GM12878 (cell line): Measurements from ENCODE around the gene ADAP1. TPM values are rescaled to one million over a fixed set of nuclear protein-coding genes. Genes with fewer than 3 reads are reported as not detected.

Experiments
- ATAC-seq: fragments of 200-7000 bp; cut with Tn5 transposase; 3 replicates; pipeline ENCODE4 v1.9.1; 2020; ENCODE audit warnings: mild to moderate bottlenecking, moderate library complexity
- BruUV-seq: library from RNA; stranded (reverse); fragments of 400-500 nt; replicated peaks from 2 replicates; lab custom pipeline; 2021; lab: Mats Ljungman, UMichigan
- CTCF ChIA-PET: fragments of 300-600 bp; sonication (Branson Sonifier 250); formaldehyde crosslinking; extraction: SDS; loops from one replicate; lab custom pipeline; 2021; ENCODE audit warnings: inconsistent platforms; lab: Yijun Ruan, JAX
- POLR2A ChIA-PET: fragments of 350-600 bp; formaldehyde crosslinking; extraction: SDS; loops from one replicate; lab custom pipeline; 2021; ENCODE audit warnings: inconsistent platforms; lab: Charles Lee
- RAD21 ChIA-PET: fragments of 300-600 bp; sonication (Branson Sonifier 250); formaldehyde crosslinking; loops from one replicate; lab custom pipeline; 2023; ENCODE audit warnings: antibody characterized with exemption; ENCODE audit not compliant: unreplicated experiment; lab: Charles Lee
- SMC1A ChIA-PET: fragments of 300-600 bp; sonication (Branson Sonifier 250); formaldehyde crosslinking; loops from one replicate; lab custom pipeline; 2023; ENCODE audit not compliant: unreplicated experiment, uncharacterized antibody; lab: Charles Lee
- DNase-seq: peaks from one replicate; pipeline ENCODE4 v3.0.0-alpha.2; 2011; ENCODE audit warnings: low read depth, low spot score
- FAIRE-seq: peaks from 3 replicates; lab custom pipeline; 2011; peaks lifted over from hg19 to GRCh38; lab: Jason Lieb, UNC
- H2AFZ ChIP-seq: 2 replicates; pipeline ENCODE4 v1.6.0; 2011; ENCODE audit warnings: low read depth, low read length, control low read depth; ENCODE audit not compliant: control insufficient read depth
- H3K27ac ChIP-seq: 2 replicates; pipeline ENCODE4 v1.5.1; 2011; ENCODE audit warnings: control low read depth; ENCODE audit not compliant: control insufficient read depth, insufficient read depth
- H3K27me3 ChIP-seq, 2 experiments: replicated peaks in 1 of 2; 2 replicates each; pipeline versions ENCODE4 v1.6.0 to v1.6.1; 2011; ENCODE audit warnings: low read length in 1 of 2; ENCODE audit not compliant: control insufficient read depth in 2 of 2, insufficient read depth in 2 of 2
- H3K36me3 ChIP-seq, 2 experiments: 2 replicates each; pipeline ENCODE4 v1.5.1; 2011; ENCODE audit warnings: low read length in 1 of 2; ENCODE audit not compliant: control insufficient read depth in 2 of 2, insufficient read depth in 2 of 2
- H3K4me1 ChIP-seq: 2 replicates; pipeline ENCODE4 v1.6.1; 2011; ENCODE audit warnings: mild to moderate bottlenecking, low read length, moderate library complexity, mixed read lengths; ENCODE audit not compliant: control insufficient read depth, insufficient read depth
- H3K4me2 ChIP-seq: 2 replicates; pipeline ENCODE4 v1.6.0; 2011; ENCODE audit warnings: control low read depth; ENCODE audit not compliant: control insufficient read depth, insufficient read depth
- H3K4me3 ChIP-seq: fragments of 200-600 bp; sonication (generic); 2 replicates; pipeline ENCODE4 v1.5.1; 2016
- H3K79me2 ChIP-seq: 2 replicates; pipeline ENCODE4 v1.6.0; 2011; ENCODE audit warnings: low read length; ENCODE audit not compliant: control insufficient read depth, insufficient read depth
- H3K9ac ChIP-seq: 2 replicates; pipeline ENCODE4 v1.8.0; 2011; ENCODE audit warnings: low read length, control low read depth, mixed read lengths; ENCODE audit not compliant: control insufficient read depth, insufficient read depth
- H3K9me3 ChIP-seq: replicated peaks from 3 replicates; pipeline ENCODE4 v1.5.1; 2011; ENCODE audit warnings: mild to moderate bottlenecking, low read length; ENCODE audit not compliant: control insufficient read depth, insufficient read depth
- H4K20me1 ChIP-seq: 2 replicates; pipeline ENCODE4 v1.6.0; 2011; ENCODE audit not compliant: control insufficient read depth, insufficient read depth
- CREB1 ChIP-seq: IDR thresholded peaks from 2 replicates; pipeline ENCODE4 v1.6.1; 2012; ENCODE audit warnings: low read depth, mild to moderate bottlenecking, inconsistent platforms
- E4F1 ChIP-seq: fragments of 450-650 bp; IDR thresholded peaks from 2 replicates; pipeline ENCODE4 v1.6.1; 2018; ENCODE audit warnings: borderline replicate concordance, mild to moderate bottlenecking; ENCODE audit not compliant: partially characterized antibody
- IRF5 ChIP-seq: fragments of 450-650 bp; IDR thresholded peaks from 2 replicates; pipeline ENCODE4 v1.6.1; 2017; ENCODE audit warnings: borderline replicate concordance
- POU2F2 ChIP-seq: IDR thresholded peaks from 3 replicates; pipeline ENCODE4 v1.6.1; 2011; ENCODE audit warnings: low read depth, mild to moderate bottlenecking, low read length, borderline replicate concordance
- PRDM15 ChIP-seq: fragments of 450-650 bp; formaldehyde crosslinking; IDR thresholded peaks from 2 replicates; pipeline ENCODE4 v1.4.0; 2020; ENCODE audit warnings: mild to moderate bottlenecking, moderate library complexity
- RCOR1 ChIP-seq: conservative IDR thresholded peaks from 2 replicates; pipeline ENCODE4 v1.6.1; 2012; ENCODE audit warnings: low read depth, low read length, improper control_type of control experiment
- TAF1 ChIP-seq: IDR thresholded peaks from 2 replicates; pipeline ENCODE4 v1.6.1; 2011; ENCODE audit warnings: mild to moderate bottlenecking, low read depth, low read length, borderline replicate concordance
- ZBTB33 ChIP-seq: fragments of 450-650 bp; IDR thresholded peaks from 2 replicates; pipeline ENCODE4 v1.6.1; 2017; ENCODE audit warnings: mild to moderate bottlenecking
- WGBS: methylation state at CpG from one replicate; pipeline ENCODE4 v1.1.6; 2016; ENCODE audit warnings: low lambda C conversion rate; ENCODE audit not compliant: insufficient replicate concordance, insufficient coverage; ENCODE audit errors: missing lambda C conversion rate; 5-methylcytosine and 5-hydroxymethylcytosine counted together
- in situ Hi-C: fragments of 300-500 bp; cut with MboI; formaldehyde crosslinking; loops from 9 replicates; pipeline ENCODE4 v1.14.3; 2018; ENCODE audit warnings: mixed read lengths
- intact Hi-C: fragments of 100-400 bp; cut with micrococcal nuclease; formaldehyde crosslinking; loops from one replicate; pipeline ENCODE4 v1.14.2; 2022; ENCODE audit not compliant: unreplicated experiment
- polyA plus RNA-seq, 11 experiments: library from polyadenylated mRNA; depleted of rRNA in 4 of 11; unstranded in 6 of 11; stranded (reverse) in 5 of 11; fragments of >200 nt; fragmentation: Nextera tagmentation in 4 of 11; fragmentation: Illumina TruSeq in 1 of 11; extraction: Ambion mirVana in 4 of 11; extraction: Trizol in 1 of 11; gene quantifications; 1 replicate in 1 of 11; 2 replicates in 10 of 11; pipeline versions ENCODE4 v1.2.1 to v1.2.3, GENCODE V29; 2011 to 2016; ENCODE audit warnings: inconsistent platforms in 2 of 11, missing spikeins in 2 of 11, low read depth in 1 of 11
- total RNA-seq, 4 experiments: library from RNA; depleted of rRNA in 3 of 4; stranded (reverse); fragments of >200 nt in 3 of 4; fragmentation: Illumina TruSeq in 1 of 4; extraction: Trizol in 1 of 4; gene quantifications; 2 replicates each; pipeline versions ENCODE4 v1.2.1 to v1.2.3, GENCODE V29; 2013 to 2021

ADAP1 gene
- total and polyA plus RNA-seq, 10 of the 15 experiments (the other 5 are each of a cell fraction or from before 2014, with no cell fraction given) = 0.22 to 44.2 (median 22.0) TPM; not detected in 1

GRCh38 chr7:889391-889790, 65.1 kb downstream of the ADAP1 start:
- RAD21 ChIA-PET = no interaction called here
- Histone ChIP-seq H3K9ac (no peak overlapping the region), H3K4me3 (no peak overlapping the region), H4K20me1 (no peaks in the 10 kb centered on the region), H2AFZ (no peak overlapping the region), H3K9me3 (no peaks in the 10 kb centered on the region; the same call in 2 of the 3 replicates), H3K27ac (no peak overlapping the region), H3K4me2 (no peak overlapping the region), H3K27me3 (no peaks in the 10 kb centered on the region), H3K36me3 (peaks cover 8 to 60% of the 10 kb centered on the region in 2 experiments; a peak in 3 of 4 replicates), H3K79me2 (peaks cover 14% of the 10 kb centered on the region), H3K4me1 (no peaks in the 10 kb centered on the region)
- POLR2A ChIA-PET = no interaction called here
- CTCF ChIA-PET = no interaction called here
- no peak for DNase-seq
- 89% methylated on average over 11 of the region's 18 CpGs for WGBS
- intact Hi-C loops = no loop called here
- in situ Hi-C loops = no loop called here
- no peak for ATAC-seq
- SMC1A ChIA-PET = no interaction called here
- no peak for FAIRE-seq
- no peak for TF ChIP-seq TAF1
- no peak for TF ChIP-seq E4F1
- TF ChIP-seq PRDM15 (CRISPR knock-in tag) = no peak
- TF ChIP-seq POU2F2 = no peak
- no peak for TF ChIP-seq IRF5
- no peak for TF ChIP-seq CREB1
- TF ChIP-seq RCOR1 = no peak
- TF ChIP-seq ZBTB33 = no peak
- no TSS peak for BruUV-seq
